Measurements from ENCODE around the gene MOB4.
"Not testable (repeated sequence)": the region's sequence is repeated elsewhere in the genome, so short reads cannot be mapped to it uniquely, and the experiment has no call there.

The MOB4 gene

DNA sequence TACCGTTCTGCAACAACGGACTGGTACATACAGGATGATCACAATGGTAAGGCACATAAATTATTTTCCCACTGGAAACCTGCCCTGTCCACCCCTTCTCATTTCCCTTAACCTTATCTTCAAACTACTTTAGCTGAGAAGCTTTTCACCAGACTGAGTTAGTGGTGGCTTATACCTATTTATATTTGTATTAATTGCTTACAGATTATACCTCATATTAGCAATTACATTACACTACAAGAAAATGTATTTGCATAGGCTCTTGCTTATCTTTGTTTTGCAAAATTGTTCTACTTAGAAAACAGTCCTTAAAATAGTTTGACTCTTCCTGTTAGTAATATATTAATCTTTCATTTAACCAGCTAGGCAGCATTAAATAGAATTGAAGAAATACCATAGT is 35.4 kb downstream of the MOB4 start:
- not testable (repeated sequence) for H3K9me3 Mint-ChIP-seq, H3K4me1 Mint-ChIP-seq, H3K27me3 Mint-ChIP-seq, ATAC-seq, H3K27ac Mint-ChIP-seq, H3K4me3 Mint-ChIP-seq
- peaks cover 35% of the 10 kb centered on the region for H3K36me3 Mint-ChIP-seq

DNA sequence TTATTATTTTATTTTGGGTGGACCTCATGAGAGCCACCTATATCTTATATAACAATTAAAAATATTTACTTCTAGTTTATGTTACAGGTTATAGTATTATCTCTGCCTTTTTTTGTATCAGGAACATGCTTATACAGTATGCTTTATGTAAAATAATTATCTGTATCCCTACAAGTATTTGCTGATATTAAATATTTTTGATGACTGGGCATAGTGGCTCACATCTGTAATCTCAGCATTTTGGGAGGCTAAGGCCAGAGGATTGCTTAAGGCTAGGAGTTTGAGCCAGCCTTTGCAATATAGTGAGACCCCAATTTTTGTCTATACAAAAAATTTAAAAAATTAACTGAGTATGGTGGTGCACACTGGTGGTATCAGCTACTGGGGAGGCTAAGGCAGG is 39.6 kb downstream of the MOB4 start:
- no peak overlapping the region for H3K27ac Mint-ChIP-seq
- H3K4me3 Mint-ChIP-seq, result no peak overlapping the region
- H3K4me1 Mint-ChIP-seq, result no peaks in the 10 kb centered on the region
- no peaks in the 10 kb centered on the region for H3K27me3 Mint-ChIP-seq
- H3K36me3 Mint-ChIP-seq, result peaks cover 36% of the 10 kb centered on the region
- no peaks in the 10 kb centered on the region for H3K9me3 Mint-ChIP-seq
- no peak for ATAC-seq

DNA sequence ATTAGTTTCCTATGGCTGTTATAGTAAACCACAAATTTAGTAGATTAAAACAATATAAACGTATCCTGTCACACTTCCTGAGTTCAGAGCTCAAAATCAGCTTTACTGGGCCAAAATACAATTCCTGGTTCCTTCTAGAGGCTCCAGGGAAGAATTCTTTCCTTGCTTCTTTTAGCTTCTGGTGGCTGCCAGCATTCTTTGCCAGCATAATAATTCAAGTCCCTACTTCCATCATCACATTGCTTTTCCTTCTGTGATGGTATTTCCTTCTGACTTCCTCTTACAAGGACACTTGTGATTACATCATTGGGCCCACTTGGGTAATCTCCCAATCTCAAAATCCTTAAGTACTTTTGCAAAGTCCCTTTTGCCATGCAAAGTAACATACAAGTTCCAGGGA is 40.6 kb downstream of the MOB4 start:
- Mint-ChIP-seq H3K27me3 (no peaks in the 10 kb centered on the region), H3K36me3 (peaks cover 39% of the 10 kb centered on the region), H3K9me3 (no peaks in the 10 kb centered on the region), H3K4me3 (no peak overlapping the region), H3K27ac (no peak overlapping the region), H3K4me1 (no peaks in the 10 kb centered on the region)
- no peak for ATAC-seq

DNA sequence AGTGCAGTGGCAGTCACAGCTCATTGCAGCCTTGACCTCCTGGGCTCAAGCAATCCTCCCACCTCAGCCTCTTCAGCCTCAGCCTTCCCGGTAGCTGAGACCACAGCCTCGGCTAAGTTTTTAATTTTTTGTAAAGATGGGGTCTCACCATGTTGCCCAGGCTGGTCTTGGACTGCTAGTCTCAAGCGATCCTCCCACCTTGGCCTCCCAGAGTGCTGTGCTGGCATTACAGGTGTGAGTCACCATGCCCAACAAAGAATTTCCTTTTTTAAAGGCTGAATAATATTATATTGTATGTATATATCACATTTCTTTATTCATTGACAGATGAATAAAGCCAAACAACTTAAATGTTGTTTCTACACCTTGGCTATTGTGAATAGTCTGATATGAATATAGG is 42.5 kb downstream of the MOB4 start:
- Mint-ChIP-seq H3K9me3 (no peaks in the 10 kb centered on the region), H3K36me3 (peaks cover 44% of the 10 kb centered on the region), H3K4me3 (no peak overlapping the region), H3K27me3 (no peaks in the 10 kb centered on the region), H3K4me1 (no peaks in the 10 kb centered on the region), H3K27ac (no peak overlapping the region)
- ATAC-seq, result no peak

DNA sequence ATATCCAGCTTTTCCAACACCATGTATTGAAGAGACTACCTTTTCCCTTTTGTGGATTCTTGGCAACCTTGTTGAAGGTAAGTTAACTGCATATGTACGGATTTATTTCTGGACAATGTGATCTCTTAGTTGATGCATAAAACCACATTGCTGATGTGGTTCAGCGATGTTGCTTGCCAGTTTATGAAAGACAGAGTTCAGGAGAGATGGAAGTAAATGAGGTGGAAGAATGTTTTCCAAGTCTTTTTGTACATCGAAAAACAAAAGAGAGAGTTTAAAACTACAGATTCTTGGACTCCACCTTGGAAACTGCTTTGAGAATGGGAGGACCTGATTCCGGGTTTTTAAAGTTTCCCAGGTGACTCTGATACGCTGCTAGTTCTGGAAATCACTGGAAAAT is 43.8 kb downstream of the MOB4 start:
- Mint-ChIP-seq H3K4me1 (no peaks in the 10 kb centered on the region), H3K27me3 (no peaks in the 10 kb centered on the region), H3K36me3 (peaks cover 52% of the 10 kb centered on the region), H3K27ac (no peak overlapping the region), H3K4me3 (no peak overlapping the region), H3K9me3 (no peaks in the 10 kb centered on the region)
- ATAC-seq, result no peak

DNA sequence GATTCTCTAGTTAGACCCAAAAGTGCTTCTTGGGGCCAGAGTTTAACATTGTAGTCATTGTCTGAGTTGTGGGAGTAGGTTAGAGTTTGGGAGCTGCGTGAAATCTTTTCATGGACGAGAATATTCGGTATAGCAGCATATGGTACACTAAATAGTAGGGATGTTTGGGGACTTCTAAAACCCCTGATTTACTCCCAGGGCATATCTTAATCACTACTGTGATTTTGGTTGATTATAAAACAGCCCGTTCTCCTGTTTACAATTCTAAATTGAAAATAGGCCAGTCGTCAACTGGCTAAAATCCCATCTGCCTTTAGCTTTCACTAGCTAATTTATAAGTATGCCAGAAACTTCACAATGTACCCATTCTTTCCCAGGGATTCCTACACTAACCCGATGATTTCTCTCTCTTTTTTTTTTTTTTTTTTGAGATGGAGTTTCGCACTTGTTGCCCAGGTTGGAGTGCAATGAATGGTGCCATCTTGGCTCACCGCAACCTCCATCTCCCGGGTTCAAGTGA is 44.3 kb downstream of the MOB4 start:
- Mint-ChIP-seq H3K36me3 (peaks cover 53% of the 10 kb centered on the region), H3K9me3 (no peaks in the 10 kb centered on the region), H3K4me3 (no peak overlapping the region), H3K4me1 (peaks cover 2% of the 10 kb centered on the region), H3K27me3 (no peaks in the 10 kb centered on the region), H3K27ac (no peak overlapping the region)
- no peak for ATAC-seq

DNA sequence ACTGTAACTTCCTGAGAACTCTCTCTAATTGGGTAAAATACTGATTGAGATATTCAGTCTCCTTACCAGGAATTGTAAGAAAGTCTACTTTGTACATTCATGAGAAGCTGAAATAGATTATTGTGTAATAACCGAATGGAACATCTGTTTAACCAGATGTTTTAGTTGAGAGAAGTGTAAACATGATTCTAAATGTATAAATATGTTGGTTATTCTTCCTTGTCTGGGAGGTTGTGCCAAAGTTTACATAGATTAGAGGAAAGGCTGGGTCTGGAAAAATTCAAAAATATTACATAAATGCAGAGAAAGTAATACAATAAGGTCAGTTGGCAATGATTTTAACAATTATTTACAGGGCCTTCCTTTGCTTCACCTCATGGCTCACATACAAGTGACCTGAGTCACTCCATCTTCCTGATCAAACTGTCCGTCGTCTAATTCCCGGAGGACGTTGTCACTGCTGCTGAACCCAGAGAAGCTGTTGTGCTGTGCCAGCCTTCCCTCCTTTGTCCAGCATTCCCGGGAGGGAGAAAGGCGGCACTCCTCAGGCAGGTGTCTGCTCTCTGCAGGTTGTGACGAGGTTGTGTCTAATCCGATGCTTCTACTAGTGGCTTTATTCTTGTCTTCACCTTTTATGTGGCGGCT is 55.9 kb downstream of the MOB4 start:
- Mint-ChIP-seq H3K4me1 (no peaks in the 10 kb centered on the region), H3K36me3 (peaks cover 37% of the 10 kb centered on the region), H3K4me3 (no peak overlapping the region), H3K27ac (no peak overlapping the region), H3K27me3 (no peaks in the 10 kb centered on the region), H3K9me3 (peaks cover 16% of the 10 kb centered on the region)
- ATAC-seq, result no peak

DNA sequence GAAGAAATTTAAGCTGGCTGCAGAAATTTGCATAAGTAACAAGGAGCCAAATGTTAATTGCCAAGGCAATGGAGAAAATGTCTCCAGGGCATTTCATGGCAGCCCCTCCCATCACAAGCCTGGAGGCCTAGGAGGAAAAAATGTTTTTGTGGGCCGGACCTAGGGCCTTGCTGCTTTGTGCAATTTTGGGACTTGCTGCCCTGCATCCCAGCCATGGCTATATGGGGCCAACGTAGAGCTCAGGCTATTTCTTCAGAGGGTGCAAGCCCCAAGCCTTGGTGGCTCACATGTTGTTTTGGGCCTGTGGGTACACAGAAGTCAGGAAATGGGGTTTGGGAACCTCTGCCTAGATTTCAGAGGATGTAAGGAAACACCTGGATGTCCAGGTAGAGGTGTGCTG is 57.7 kb downstream of the MOB4 start:
- Mint-ChIP-seq H3K9me3 (peaks cover 16% of the 10 kb centered on the region), H3K36me3 (peaks cover 30% of the 10 kb centered on the region), H3K27me3 (no peaks in the 10 kb centered on the region), H3K4me1 (no peaks in the 10 kb centered on the region), H3K4me3 (no peak overlapping the region), H3K27ac (no peak overlapping the region)
- ATAC-seq, result no peak

DNA sequence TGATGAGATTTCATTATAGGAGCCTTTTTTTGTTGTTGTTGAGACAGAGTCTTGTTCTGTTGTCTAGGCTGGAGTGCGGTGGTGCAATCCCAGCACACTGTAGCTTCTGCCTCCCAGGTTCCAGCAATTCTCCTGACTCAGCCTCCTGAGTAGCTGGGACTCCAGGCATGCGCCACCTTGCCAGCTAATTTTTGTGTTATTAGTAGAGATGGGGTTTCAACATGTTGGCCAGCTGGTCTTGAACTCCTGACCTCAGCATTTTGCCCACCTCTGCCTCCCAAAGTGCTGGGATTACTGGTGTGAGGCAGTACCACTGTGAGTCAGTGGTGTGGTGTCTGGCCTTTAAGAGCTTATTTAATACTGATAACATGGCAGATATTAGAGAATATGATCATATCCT is 60.1 kb downstream of the MOB4 start:
- Mint-ChIP-seq H3K4me1 (no peaks in the 10 kb centered on the region), H3K4me3 (no peak overlapping the region), H3K36me3 (peaks cover 26% of the 10 kb centered on the region), H3K9me3 (peaks cover 16% of the 10 kb centered on the region), H3K27ac (no peak overlapping the region), H3K27me3 (no peaks in the 10 kb centered on the region)
- no peak for ATAC-seq

DNA sequence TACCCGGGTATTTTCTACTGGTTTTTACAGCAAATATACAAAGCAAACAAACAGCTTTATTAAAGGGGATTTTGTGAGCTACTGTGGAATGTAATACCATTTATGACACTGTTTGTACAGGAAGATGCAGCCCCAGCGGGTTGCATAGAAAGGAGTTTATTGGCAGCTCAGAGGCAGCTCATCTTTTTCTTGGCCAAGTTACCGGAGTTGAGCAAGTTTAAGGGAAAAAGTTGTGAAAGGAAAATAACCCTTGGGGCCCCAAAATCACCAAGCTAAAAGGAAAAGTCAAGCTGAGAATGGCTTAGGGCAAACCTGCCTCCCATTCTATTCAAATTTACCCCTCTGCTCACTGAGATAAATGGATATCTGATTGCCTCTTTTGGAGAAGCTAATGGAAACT is 60.8 kb downstream of the MOB4 start:
- ATAC-seq, result no peak
- H3K36me3 Mint-ChIP-seq, result peaks cover 26% of the 10 kb centered on the region
- H3K27ac Mint-ChIP-seq, result no peak overlapping the region
- no peaks in the 10 kb centered on the region for H3K4me1 Mint-ChIP-seq
- H3K9me3 Mint-ChIP-seq, result peaks cover 16% of the 10 kb centered on the region
- H3K27me3 Mint-ChIP-seq, result no peaks in the 10 kb centered on the region
- H3K4me3 Mint-ChIP-seq, result no peak overlapping the region

DNA sequence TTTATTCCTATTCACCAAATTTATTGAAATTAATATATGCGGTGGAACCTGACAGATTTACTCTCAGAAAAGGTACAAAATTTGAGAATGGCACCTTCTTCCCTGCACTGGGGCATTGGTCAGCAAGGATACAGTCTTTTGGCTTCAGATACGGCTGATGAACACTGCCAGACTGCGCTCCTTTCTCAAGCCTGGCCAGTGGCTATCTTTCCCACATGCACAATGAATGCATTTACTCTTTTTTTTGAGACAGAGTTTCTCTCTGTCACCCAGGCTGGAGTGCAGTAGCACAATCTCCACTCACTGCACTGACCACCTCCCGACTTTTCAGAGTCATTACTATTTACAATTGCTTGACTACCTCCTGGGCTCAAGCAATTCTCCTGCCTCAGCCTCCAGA is 61.6 kb downstream of the MOB4 start:
- no peak overlapping the region for H3K27ac Mint-ChIP-seq
- H3K4me3 Mint-ChIP-seq, result no peak overlapping the region
- H3K4me1 Mint-ChIP-seq, result no peaks in the 10 kb centered on the region
- H3K9me3 Mint-ChIP-seq, result peaks cover 16% of the 10 kb centered on the region
- ATAC-seq, result no peak
- H3K27me3 Mint-ChIP-seq, result no peaks in the 10 kb centered on the region
- peaks cover 18% of the 10 kb centered on the region for H3K36me3 Mint-ChIP-seq

DNA sequence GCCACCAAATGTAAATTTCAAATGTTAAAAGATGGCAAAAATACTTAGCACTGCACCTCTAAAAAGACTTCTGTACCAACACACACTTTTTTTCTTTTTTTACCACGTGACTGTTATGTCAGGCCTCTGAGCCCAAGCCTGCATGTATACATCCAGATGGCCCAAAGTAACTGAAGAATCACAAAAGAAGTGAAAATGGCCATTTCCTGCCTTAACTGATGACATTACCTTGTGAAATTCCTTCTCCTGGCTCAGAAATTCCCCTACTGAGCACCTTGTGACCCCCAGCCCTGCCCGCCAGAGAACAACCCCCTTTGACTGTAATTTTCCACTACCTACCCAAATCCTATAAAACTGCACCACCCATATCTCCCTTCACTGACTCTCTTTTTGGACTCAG is 62.4 kb downstream of the MOB4 start:
- not testable (repeated sequence) for H3K27me3 Mint-ChIP-seq, H3K36me3 Mint-ChIP-seq, H3K4me1 Mint-ChIP-seq, H3K27ac Mint-ChIP-seq, ATAC-seq, H3K4me3 Mint-ChIP-seq
- H3K9me3 Mint-ChIP-seq, result peaks cover 11% of the 10 kb centered on the region

DNA sequence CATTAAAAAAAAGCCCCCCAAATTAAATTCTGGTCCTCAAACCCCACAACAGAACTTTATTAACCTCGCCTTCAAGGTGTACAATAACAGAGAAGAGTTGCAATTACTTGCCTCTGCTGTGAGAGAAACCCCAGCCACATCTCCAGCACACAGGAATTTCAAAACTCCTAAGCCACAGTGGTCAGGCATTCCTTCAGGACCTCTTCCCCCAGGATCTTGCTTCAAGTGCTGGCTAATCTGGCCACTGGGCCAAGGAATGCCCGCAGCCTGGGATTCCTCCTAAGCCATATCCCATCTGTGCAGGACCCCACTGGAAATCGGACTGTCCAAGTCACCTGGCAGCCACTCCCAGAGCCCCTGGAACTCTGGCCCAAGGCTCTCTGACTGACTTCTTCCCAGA is 64.3 kb downstream of the MOB4 start:
- not testable (repeated sequence) for H3K27ac Mint-ChIP-seq, H3K9me3 Mint-ChIP-seq, H3K27me3 Mint-ChIP-seq, H3K4me1 Mint-ChIP-seq, ATAC-seq, H3K4me3 Mint-ChIP-seq, H3K36me3 Mint-ChIP-seq

DNA sequence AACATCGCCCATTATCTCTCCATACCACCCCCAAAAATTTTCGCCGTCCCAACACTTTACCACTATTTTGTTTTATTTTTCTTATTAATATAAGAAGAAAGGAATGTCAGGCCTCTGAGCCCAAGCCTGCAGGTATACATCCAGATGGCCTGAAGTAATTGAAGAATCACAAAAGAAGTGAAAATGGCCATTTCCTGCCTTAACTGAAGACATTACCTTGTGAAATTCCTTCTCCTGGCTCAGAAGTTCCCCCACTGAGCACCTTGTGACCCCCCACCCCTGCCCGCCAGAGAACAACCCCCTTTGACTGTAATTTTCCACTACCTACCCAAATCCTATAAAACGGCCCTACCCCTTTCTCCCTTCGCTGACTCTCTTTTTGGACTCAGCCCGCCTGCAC is 71.4 kb downstream of the MOB4 start:
- H3K4me1 Mint-ChIP-seq, H3K4me3 Mint-ChIP-seq, ATAC-seq, H3K27ac Mint-ChIP-seq, H3K9me3 Mint-ChIP-seq, H3K36me3 Mint-ChIP-seq: not testable (repeated sequence)
- peaks cover 13% of the 10 kb centered on the region for H3K27me3 Mint-ChIP-seq

DNA sequence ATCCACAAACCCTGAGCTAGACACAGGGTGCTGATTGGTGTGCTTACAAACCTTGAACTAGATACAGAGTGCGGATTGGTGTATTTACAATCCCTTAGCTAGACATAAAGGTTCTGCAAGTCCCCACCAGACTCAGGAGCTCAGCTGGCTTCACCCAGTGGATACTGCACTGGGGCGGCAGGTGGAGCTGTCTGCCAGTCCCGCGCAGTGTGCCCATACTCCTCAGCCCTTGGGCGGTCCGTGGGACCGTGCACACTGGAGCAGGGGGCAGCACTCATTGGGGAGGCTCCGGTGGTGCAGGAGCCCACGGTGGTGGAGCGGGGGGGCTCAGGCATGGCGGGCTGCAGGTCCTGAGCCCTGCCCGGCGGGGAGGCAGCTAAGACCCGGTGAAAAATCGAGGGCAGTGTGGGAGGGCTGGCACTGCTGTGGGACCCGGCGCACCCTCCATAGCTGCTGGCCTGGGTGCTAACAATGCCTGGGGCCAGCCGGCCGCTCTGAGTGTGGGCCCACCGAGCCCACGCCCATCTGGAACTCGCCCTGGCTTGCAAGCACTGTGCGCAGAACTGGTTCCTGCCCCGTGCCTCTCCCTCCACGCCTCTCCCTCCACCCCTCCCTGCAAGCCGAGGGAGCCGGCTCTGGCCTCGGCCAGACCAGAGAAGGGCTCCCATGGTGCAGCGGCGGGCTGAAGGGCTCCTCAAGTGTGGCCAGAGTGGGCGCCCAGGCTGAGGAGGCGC is 75.6 kb downstream of the MOB4 start:
- Mint-ChIP-seq H3K27me3 (peaks cover 21% of the 10 kb centered on the region), H3K36me3 (no peaks in the 10 kb centered on the region), H3K4me1 (no peaks in the 10 kb centered on the region), H3K27ac (no peak overlapping the region), H3K9me3 (no peaks in the 10 kb centered on the region), H3K4me3 (no peak overlapping the region)
- no peak for ATAC-seq

DNA sequence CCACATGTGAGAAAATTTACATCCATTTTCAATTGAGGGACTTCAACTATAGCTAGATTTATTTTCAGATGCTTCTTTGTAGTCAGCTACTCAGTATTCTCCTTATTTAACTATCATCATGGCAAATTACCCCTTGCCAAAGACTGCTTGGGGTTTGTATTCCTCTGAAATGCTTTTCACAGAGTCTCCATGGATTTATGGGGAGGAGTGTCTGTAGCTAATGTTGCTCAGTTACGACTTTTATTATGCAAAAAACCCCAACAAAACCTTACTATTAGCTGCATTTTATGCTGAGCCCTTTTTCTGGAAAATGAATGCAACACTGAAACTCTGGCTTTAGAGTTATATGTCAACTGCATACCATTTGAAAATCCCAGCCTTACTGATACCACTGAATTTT is 80.9 kb downstream of the MOB4 start:
- Mint-ChIP-seq H3K4me1 (peaks cover 6% of the 10 kb centered on the region), H3K4me3 (no peak overlapping the region), H3K36me3 (no peaks in the 10 kb centered on the region), H3K9me3 (no peaks in the 10 kb centered on the region), H3K27me3 (peaks cover 30% of the 10 kb centered on the region), H3K27ac (no peak overlapping the region)
- no peak for ATAC-seq
